Upper lobe of left lung (tissue), 6 donors: ENCODE measurements around the gene VN1R2. TPM values are rescaled to one million over a fixed set of nuclear protein-coding genes. Genes with fewer than 3 reads are reported as not detected.
"Not testable (repeated sequence)": the region's sequence is repeated elsewhere in the genome, so short reads cannot be mapped to it uniquely, and the experiment has no call there.

ENCODE experiments used
- ATAC-seq, 2 donors: fragments of 200-7000 bp; cut with Tn5 transposase; one replicate each; pipeline ENCODE4 v1.9.1; 2022; ENCODE audit warnings: mild to moderate bottlenecking in 2 of 2, moderate library complexity in 2 of 2; ENCODE audit not compliant: low FRiP score in 2 of 2
- DNase-seq, 2 donors: peaks; one replicate each; pipeline ENCODE4 v3.0.0-alpha.2; 2019 to 2020
- H3K27ac ChIP-seq, 4 donors: fragments of 200-600 bp; sonication (generic); one replicate each; pipeline ENCODE4 v1.5.1; 2016 to 2019
- H3K27me3 ChIP-seq, 4 donors: fragments of 200-600 bp; sonication (generic); one replicate each; pipeline ENCODE4 v1.5.1; 2017 to 2019
- H3K36me3 ChIP-seq, 4 donors: fragments of 200-600 bp; sonication (generic); one replicate each; pipeline ENCODE4 v1.5.1; 2016 to 2019
- H3K4me1 ChIP-seq, 4 donors: fragments of 200-600 bp; sonication (generic); one replicate each; pipeline ENCODE4 v1.5.1; 2018 to 2019
- H3K4me3 ChIP-seq, 4 donors: fragments of 200-600 bp; sonication (generic); one replicate each; pipeline ENCODE4 v1.5.1; 2017 to 2019; ENCODE audit warnings: mild to moderate bottlenecking in 2 of 4, moderate library complexity in 1 of 4
- H3K9me3 ChIP-seq, 4 donors: fragments of 200-600 bp; sonication (generic); one replicate each; pipeline ENCODE4 v1.5.1; 2018 to 2019
- EP300 ChIP-seq, 4 donors: sonication (generic); formaldehyde crosslinking; IDR thresholded peaks; one replicate each; pipeline ENCODE4 v1.5.1; 2017; ENCODE audit warnings: antibody characterized with exemption in 4 of 4, control low read depth in 2 of 4
- POLR2A ChIP-seq, 4 donors: fragments of 450-650 bp; IDR thresholded peaks; one replicate each; pipeline ENCODE4 v1.5.1; 2016 to 2017; ENCODE audit warnings: antibody characterized with exemption in 4 of 4, mild to moderate bottlenecking in 2 of 4
- POLR2AphosphoS5 ChIP-seq, 2 donors: sonication (generic); formaldehyde crosslinking; IDR thresholded peaks; one replicate each; pipeline ENCODE4 v1.5.1; 2017; ENCODE audit warnings: antibody characterized with exemption in 2 of 2
- WGBS, 2 donors: methylation state at CpG; one replicate each; pipeline ENCODE4 v1.1.5; 2017 to 2018; 5-methylcytosine and 5-hydroxymethylcytosine counted together
- total RNA-seq, 6 donors: library from RNA; depleted of rRNA in 4 of 6; stranded (reverse); fragments of >200 nt in 4 of 6; gene quantifications; one replicate each; pipeline versions ENCODE4 v1.1.0 to v1.2.1, GENCODE V29; 2016 to 2021
- TF ChIP-seq, protein P1 (sequence below), 6 experiments: fragments of 450-650 bp in 4 of 6; fragments of 200-600 bp in 2 of 6; sonication (generic) in 2 of 6; IDR thresholded peaks; one replicate each; pipeline ENCODE4 v1.5.1; 2016 to 2019; ENCODE audit warnings: antibody characterized with exemption in 6 of 6
- donor health status: DM: no; HTN: no; CAD: no; lungs with moderate emphysema.
- donor health status: DM: no; HTN: yes; CAD: no; lungs with severe emphysema.

Gene VN1R2
- total RNA-seq, 6 donors from 2014 or later, result not detected

DNA sequence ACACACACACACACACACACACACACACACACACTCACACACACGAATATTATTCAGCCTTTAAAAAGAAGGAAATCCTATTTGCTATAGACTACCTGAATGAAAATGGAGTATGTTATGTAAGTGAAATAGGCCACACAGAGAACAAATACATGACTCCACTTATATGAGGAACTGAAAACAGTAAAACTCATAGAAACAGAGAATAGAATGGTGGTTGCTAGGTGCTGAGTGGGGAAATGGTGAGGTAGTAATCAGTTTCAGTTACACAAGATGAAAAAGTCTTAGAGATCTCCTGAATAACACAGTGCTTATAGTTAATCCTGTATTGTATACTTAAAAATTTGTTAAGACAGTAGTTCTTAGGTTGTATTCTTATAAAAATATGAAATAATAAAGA lies 11.6 kb upstream of the VN1R2 start:
- Histone ChIP-seq H3K27ac (no peak overlapping the region), H3K27me3 (no peaks in the 10 kb centered on the region), H3K9me3 (peaks cover 50 to 78% (median 76%) of the 10 kb centered on the region in 4 donors), H3K4me1 (no peaks in the 10 kb centered on the region), H3K4me3 (no peak overlapping the region), H3K36me3 (peaks cover 18 to 61% (median 34%) of the 10 kb centered on the region in 4 donors)
- WGBS, 2 donors, result 94 to 95% methylated on average over 1 of the region's 1 CpG
- ATAC-seq (no peak), DNase-seq (no peak)
- no peak for TF ChIP-seq POLR2AphosphoS5 (IDR thresholded peaks at IDR 0.05)
- no peak for TF ChIP-seq POLR2A (IDR thresholded peaks at IDR 0.05)
- no peak for TF ChIP-seq EP300 (IDR thresholded peaks at IDR 0.05)
- TF ChIP-seq, protein P1, sequence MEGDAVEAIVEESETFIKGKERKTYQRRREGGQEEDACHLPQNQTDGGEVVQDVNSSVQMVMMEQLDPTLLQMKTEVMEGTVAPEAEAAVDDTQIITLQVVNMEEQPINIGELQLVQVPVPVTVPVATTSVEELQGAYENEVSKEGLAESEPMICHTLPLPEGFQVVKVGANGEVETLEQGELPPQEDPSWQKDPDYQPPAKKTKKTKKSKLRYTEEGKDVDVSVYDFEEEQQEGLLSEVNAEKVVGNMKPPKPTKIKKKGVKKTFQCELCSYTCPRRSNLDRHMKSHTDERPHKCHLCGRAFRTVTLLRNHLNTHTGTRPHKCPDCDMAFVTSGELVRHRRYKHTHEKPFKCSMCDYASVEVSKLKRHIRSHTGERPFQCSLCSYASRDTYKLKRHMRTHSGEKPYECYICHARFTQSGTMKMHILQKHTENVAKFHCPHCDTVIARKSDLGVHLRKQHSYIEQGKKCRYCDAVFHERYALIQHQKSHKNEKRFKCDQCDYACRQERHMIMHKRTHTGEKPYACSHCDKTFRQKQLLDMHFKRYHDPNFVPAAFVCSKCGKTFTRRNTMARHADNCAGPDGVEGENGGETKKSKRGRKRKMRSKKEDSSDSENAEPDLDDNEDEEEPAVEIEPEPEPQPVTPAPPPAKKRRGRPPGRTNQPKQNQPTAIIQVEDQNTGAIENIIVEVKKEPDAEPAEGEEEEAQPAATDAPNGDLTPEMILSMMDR (IDR thresholded peaks at IDR 0.05), result no peak

DNA sequence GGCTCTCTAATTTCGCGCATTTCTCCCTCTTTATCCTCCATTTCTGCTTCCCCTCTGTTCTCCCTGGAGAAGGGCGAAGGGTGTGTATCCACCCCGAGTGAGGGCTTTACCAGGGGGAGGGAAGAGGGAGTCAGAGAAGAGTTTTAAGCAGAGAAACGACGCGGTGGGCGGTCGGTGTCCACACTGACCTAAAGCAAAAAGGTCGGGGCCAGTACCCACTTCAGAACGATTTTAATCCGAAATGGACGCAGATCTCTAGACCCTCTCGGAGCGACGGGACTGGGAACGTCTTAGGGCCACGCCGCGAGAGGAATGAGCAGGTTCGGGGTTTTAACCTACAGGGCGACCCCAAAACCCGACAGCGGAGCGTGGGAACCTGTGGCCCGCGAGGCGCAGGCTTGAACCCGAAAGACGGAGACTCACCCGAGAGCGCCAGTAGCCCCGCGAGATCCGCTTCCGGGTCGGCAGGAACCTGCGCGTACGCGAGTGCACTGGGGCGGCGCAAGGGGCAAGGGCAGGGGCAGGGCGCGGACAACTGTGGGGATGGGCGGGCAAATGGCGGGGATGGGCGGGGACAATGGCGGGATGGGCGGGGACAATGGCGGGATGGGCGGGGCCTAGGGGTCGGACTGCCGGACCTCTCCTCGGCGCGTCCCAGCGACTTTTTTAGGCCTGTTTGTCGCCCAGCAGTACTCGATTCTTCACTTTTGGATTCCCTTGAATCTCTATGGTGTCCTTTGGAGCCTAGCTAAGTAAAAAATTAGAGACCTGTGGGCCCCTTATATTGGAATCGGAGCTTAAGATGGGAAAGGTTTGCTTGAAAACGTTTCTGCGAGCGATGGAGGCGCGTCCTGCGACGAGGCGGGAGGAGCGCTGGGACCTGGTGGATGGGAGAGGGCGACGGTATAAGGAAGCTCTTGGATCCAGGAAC lies 3.4 kb upstream of the VN1R2 start, which contains the start of gene ZNF677:
Gene ZNF677, minus strand, starts transcription at position 463 of the 931 bp plus-strand sequence. CDS start 3,323 bp downstream, outside the sequence.
- Histone ChIP-seq H3K27me3 (no peaks in the 10 kb centered on the region), H3K36me3 (peaks cover 5 to 27% (median 17%) of the 10 kb centered on the region in 4 donors), H3K27ac (peak within 1 kb of the TSS; percentile 74 to 81 (median 78)), H3K9me3 (peaks cover 0 to 37% (median 29%) of the 10 kb centered on the region in 4 donors), H3K4me1 (peaks cover 0 to 14% (median 5%) of the 10 kb centered on the region in 4 donors), H3K4me3 (peak within 1 kb of the TSS; percentile 69 to 77 (median 76))
- ATAC-seq (peak; percentile 97 to 99), DNase-seq (peak; percentile 85 to 95)
- 5 to 10% methylated on average over 32 to 47 of the region's 72 CpGs for WGBS, 2 donors
- peak in 1 of 4 donors; percentile 3 for TF ChIP-seq EP300 (IDR thresholded peaks at IDR 0.05)
- TF ChIP-seq POLR2AphosphoS5 (IDR thresholded peaks at IDR 0.05), result peak; percentile 51 to 68
- TF ChIP-seq POLR2A (IDR thresholded peaks at IDR 0.05), result peak in 2 of 4 donors; percentile 34 to 54
- TF ChIP-seq, protein P1 (IDR thresholded peaks at IDR 0.05), result no peak

DNA sequence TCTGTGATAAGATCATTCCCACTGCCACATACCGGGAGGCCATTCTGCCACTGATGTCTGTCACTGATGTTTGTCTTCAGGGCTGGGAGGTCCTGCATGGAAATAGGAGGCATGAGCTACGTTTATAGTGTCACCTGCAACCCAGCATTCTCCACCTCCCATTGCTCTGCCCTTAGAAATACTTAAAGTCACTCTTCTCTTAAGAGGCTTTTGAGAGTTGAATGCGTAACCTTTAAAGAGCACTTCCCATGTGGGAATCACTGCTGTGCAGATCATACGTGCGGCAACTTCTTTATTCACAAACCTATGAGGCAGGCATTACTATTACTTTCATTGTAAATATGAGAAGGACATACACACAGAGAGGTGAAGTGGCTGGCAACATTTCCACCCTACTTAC lies 9.5 kb downstream of the VN1R2 start, which contains the start of gene VN1R4:
Gene VN1R4, minus strand, starts transcription at position 101 of the 400 bp plus-strand sequence. Its CDS starts 58 bp downstream, at position 43.
- not testable (repeated sequence) for H3K36me3 ChIP-seq, H3K27ac ChIP-seq, H3K9me3 ChIP-seq, ATAC-seq, H3K4me1 ChIP-seq, DNase-seq, H3K27me3 ChIP-seq, H3K4me3 ChIP-seq
- WGBS, 2 donors, result 57 to 63% methylated on average over 3 to 5 of the region's 5 CpGs

DNA sequence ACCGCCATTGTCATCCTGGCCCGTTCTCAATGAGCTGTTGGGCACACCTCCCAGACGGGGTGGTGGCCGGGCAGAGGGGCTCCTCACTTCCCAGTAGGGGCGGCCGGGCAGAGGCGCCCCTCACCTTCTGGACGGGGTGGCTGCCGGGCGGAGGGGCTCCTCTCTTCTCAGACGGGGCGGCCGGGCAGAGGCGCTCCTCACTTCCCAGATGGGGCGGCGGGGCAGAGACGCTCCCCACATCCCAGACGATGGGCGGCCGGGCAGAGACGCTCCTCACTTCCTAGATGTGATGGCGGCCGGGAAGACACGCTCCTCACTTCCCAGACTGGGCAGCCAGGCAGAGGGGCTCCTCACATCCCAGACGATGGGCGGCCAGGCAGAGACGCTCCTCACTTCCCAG lies 11.8 kb downstream of the VN1R2 start:
- 91 to 95% methylated on average over 11 to 24 of the region's 27 CpGs for WGBS, 2 donors
- H3K27me3 ChIP-seq, H3K27ac ChIP-seq, H3K9me3 ChIP-seq, ATAC-seq, H3K36me3 ChIP-seq, H3K4me3 ChIP-seq, H3K4me1 ChIP-seq: not testable (repeated sequence)
- DNase-seq, result peak in 1 of 2 donors; percentile 69

DNA sequence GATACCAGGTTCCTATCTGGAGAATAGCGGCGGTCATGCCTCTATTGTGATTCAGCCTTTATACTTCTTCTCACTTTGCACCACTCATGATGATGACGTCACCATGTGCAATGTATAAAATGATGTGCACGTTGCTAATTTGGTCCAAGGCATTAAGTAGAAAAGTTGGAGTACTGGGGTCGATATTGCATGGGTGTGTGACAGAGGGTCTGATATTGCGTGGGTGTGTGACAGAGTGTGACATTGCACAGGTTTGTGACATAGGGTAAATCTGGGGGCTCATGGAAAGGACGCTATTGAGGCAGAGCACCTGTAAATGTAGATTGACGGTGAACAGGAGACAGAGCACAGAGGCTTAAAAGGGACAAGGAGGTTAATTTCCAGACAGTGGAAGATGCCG lies 14.0 kb downstream of the VN1R2 start:
- DNase-seq (no peak), ATAC-seq (no peak)
- TF ChIP-seq POLR2A (IDR thresholded peaks at IDR 0.05) (no peak), EP300 (IDR thresholded peaks at IDR 0.05) (no peak), POLR2AphosphoS5 (IDR thresholded peaks at IDR 0.05) (no peak)
- TF ChIP-seq, protein P1 (IDR thresholded peaks at IDR 0.05), result no peak
- Histone ChIP-seq H3K27me3 (no peaks in the 10 kb centered on the region), H3K27ac (no peak overlapping the region), H3K4me1 (no peaks in the 10 kb centered on the region), H3K9me3 (peaks cover 0 to 2% (median 0%) of the 10 kb centered on the region in 4 donors), H3K36me3 (no peaks in the 10 kb centered on the region), H3K4me3 (no peak overlapping the region)
- WGBS, 2 donors, result 86 to 91% methylated on average over 9 of the region's 9 CpGs
